GM18508 (cell line): ENCODE measurements around the gene RASSF9.

Experiments
- ATAC-seq: cut with Tn5 transposase; IDR thresholded peaks from one replicate; pipeline ENCODE4 v1.9.1; 2021; ENCODE audit warnings: moderate number of reproducible peaks; ENCODE audit not compliant: insufficient read depth, unreplicated experiment

The RASSF9 gene

DNA sequence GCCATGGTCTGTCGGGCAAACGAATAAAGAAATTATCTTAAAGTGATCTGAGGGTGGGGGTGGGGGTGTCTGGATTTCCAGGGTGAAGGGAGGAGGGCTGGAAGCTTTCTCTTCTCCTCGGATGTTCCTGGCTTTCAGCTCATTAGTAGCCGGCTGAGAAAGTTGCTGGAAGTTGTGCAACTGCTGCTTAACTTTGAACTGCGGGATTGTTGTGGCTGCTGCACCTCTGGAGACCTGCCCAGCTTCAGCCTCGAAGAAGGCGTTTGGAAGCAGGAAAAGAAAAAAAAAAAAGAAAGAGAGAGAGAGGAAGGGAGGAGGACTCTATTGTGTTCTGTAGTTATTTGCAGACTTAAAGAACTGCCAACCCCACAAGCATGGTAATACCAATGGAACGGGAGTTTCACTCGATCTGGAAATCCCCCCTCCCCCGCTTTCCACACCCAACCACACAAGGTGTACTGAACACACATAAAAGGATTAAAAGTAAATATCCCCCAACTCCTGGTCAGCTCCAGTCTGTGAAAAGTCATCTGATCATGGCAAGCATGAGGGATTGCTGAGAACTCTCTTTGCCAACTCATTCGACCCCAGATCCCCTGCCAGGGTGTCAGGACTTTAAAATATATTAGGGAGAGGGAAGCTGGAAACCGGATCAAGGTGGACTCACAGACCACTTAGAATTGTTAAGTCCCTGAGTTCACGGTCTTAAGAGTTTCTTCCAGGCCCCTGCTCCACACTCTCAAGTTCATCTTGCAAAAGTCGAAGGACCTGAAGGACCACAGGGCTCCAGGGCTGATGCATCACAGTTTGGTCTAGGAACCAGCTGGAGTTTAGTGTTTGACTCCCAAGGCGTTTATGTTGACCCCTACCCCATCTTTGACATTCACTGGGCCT, at the start of gene RASSF9:
Gene RASSF9 (minus strand): TSS at position 213 of the 894 bp plus-strand sequence. CDS start 208 bp downstream, at position 5.
- ATAC-seq: no peak

DNA sequence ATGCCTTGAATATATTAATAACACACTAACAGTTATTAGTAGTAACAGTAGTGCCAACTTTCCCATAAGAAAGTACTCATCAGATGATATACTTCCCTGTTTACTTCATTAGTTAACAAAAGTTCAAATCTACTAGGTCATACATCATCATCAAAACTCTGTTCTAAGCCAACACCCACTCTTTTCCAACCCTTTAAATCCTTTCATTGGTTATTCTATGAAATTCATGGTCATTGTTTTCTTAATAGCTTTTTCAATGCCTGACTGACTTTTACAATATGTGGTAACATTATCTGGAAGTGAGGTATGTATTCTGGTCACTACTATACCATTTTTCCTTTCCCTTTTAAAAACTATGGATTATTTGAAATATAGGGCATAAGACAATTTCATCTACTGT, 47.6 kb upstream of the RASSF9 start:
- no peak for ATAC-seq

DNA sequence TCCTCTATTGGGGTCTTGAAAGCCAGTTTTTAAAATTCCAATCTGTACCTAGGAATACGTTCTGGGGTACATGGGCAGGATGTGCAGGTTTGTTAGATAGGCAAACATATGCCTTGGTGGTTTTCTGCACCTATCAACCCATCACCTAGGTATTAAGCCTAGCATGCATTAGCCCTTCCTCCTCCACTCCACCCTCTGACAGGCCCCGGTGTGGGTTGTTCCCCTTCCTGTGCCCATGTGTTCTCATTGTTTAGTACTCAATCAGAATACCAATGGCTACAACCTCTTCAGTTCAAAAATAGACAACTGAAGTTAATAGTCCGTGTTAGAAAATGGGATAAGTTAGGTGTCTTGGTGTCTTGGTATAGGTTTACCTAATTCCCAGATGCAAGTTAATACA, 41.2 kb upstream of the RASSF9 start:
- no peak for ATAC-seq

DNA sequence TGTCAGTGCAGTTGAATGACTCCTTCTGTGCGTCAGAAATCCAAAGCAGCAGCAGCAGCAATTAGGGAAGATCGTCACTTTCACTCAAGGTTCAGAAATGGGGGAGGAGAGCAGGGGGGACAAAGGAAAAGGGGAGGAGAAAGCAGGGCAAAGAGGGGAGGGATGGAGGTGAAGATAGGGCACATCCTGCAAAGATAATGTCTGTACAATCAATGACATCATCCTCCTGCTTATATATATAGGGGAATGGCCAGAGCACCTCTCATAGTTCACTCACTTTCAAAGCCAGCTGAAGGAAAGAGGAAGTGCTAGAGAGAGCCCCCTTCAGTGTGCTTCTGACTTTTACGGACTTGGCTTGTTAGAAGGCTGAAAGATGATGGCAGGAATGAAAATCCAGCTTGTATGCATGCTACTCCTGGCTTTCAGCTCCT, 37.8 kb upstream of the RASSF9 start, which contains the start of gene NTS:
Gene NTS (plus strand): TSS at position 265 of the 431 bp plus-strand sequence. CDS start 109 bp downstream, at position 374.
- peak; percentile 87 for ATAC-seq

DNA sequence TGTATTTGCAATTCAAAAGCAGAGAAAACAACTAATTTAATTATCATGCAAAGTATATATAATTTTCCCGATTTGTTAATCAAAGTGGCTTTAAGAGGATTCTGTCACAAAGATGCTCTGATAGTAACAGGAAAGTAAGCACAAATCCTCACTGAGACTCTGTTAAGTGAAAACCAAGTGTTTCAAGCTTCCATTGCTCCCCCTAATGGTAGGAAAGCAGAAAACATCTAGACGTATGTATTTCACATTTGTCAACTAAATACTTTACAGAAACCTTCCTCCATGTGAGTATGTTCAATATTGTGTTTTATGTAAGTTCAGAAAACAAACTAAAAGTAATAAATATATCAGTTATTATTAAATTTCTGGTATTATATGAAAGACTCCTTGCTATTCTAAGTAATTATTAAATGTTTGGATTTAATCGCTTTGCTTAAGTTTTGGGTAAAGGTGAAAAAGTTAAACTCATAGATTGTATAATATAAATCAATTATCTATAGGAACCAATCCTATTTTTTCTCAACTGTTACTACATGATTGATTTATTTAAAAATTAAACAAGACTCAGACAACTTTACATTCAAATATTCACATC, 36.4 kb upstream of the RASSF9 start:
- peak; percentile 75 for ATAC-seq

DNA sequence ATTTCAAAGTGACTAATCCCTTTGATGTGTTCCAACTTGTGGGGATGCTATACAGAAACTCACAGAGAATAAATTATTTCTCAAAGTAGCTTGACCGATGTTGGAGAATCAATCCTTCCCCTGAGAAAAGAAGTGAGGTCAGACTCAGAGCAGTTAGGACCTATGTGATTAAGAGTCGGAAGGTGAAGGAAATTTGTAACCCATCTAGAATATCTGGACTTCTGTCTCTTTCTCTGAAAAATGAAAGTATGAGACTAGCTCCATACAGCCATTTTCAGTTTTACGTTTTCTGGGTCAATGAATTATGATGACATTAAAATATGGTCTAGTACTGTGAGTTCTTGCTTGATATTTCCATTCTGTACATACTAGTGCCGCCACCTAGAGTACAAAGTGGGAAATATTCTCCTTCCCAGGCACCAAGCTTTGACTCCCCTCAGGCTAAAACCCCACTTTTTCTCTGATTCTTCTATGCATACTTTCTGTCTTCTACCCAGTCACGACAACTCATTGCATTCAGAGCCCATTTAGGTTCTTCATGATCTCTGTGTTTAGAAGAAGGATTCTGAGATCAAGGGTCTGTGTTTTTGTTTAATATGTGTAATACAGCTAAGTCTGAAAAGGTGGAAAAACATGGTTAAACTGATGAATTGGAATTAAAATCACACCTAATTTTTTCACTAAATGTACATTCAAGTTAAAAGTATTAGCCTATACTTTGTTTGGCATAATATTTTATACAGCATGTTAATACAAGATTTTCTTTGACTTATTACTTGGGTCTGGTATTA, 31.0 kb upstream of the RASSF9 start:
- ATAC-seq: peak; percentile 97

DNA sequence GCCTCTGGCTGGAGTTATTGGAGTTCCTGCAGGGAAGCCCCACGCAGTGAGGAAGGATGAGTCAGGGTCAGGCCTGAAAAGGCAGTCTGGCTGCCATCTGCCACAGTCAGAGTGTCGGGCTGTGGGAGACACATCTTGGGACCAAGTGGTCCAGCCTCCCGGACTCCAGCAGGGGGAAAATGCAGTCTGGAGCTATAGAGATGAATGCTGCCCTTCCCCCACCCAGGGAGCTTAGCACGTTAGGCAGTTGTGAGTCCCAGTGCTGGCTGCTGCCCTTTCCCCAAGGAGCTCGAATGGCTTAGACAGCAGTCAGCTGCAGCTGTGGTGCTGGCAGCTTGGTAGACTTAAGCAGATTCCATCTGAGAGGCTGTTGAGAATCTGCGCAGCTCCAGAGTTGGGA, 29.7 kb upstream of the RASSF9 start:
- ATAC-seq: no peak

DNA sequence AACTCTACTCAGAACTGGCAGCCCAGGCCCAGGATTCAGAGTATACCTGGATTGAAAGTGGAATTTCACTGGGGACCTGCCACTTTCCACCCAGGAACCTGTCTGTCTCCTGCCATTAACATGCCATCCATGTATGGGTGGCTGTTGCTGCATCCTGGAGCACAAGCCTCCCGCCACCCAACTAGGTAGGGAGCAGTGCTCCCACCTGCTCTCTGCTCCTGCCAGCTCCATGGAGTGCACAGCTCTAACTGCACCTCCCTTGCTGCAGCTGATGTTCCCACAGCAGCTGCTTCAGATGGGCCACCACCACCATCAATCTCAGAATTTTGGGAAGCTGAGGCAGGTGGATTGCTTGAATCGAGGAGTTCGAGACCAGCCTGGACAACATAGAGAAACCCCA, 20.8 kb upstream of the RASSF9 start:
- ATAC-seq: no peak

DNA sequence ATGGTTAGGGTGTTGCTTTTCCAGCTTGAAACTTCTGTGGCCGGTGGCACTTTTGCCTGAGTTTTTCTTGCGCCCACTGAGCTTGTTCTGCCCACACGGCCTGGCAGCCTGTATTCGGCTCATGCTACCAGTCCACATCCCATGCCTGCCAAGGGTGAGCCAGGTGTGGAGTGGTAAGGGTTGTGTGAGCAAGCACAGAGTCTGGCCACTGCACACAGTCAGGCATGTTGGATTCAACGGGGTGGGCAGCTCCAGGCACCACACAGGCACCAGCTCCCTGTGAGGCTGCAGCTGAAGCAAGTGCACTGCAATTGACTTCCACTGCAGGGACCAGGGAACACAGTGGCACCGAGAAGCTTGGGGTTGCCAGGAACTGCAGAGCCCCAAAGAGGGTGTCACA, 19.1 kb upstream of the RASSF9 start:
- ATAC-seq: no peak

DNA sequence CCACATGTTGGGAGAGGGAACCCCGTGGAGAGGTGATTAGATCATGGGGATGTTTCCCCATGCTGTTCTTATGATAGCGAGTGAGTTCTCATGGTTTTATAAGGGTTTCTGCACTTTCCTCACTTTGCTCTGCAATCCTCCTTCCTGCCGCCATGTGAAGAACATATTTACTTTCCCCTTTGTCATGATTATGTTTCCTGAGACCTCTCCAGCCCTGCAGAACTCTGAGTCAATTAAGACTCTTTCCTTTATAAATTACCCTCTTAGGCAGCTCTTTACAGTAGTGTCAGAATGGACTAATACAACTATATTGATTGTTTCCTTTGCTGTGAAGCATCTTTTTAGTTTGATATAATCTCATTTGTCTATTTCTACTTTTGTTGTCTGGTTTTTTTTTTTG, 13.1 kb upstream of the RASSF9 start:
- ATAC-seq: no peak

DNA sequence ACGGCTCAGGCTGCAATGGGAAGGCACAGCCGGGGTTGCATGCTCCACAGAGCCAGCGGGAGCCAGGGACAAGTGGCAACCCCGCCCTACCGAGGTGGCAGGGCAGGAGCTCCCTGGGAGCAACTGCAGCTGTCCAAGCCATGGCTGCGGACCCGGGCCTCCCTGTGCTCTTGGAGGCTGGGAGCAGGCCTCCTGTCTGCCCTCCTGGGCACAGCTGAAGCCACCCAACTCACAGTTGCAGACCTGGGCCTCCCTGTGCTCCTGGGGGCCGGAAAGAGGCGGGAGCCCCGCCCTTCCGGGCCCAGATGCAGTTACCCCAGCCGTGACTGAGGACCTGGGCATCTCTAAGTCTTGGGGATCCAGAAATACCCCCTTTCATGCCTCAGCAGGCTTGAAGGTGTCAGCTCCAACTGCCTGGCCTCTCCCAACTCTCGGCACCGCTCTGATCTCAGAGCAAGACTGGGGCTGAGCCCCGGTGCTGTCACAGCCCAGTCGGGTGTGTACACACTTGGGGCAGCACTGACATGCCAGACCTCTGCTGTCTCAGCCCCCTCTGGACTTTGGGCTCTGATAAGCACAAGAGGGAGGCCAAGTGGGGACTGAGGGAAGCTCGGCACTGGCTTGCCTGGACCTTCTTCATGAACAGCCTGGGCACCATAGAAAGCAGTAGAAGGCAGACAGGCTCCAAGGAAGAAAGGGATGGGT, 7.5 kb upstream of the RASSF9 start:
- no peak for ATAC-seq

DNA sequence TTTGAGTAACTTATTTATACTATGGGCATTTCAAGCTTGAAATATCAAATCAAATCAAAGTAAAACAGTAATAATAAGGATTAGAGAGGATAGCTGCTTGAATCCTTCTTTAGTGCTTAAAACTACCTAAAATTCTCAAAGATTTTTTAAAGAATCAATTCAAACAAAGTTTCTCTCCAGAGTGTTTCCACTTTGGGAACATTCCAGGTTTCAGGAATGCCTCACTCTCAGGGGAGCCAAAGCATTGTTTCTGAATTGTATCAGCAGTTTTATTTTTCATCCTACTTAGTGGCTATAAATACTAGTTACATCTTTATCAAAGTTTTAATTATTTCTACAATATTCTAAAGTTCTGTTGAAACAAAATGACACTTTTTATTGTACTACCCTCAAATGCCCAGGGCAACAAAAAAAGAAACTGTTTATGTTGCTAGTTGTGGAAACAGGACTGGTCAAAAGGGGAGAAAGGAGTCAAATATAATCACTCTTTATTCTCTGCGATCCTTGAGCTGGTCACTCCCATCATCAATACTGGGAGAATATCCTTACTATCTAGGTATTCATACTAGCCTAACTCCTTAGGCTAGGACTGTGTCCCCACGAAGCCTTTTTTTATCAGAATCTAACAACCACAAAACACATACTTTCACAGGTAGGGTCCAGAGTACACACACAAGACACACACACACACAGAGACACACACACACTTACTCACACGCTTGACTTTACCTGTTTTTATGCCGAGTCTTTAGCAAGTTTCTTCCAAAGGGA, 598 bp downstream of the RASSF9 start:
- no peak for ATAC-seq

DNA sequence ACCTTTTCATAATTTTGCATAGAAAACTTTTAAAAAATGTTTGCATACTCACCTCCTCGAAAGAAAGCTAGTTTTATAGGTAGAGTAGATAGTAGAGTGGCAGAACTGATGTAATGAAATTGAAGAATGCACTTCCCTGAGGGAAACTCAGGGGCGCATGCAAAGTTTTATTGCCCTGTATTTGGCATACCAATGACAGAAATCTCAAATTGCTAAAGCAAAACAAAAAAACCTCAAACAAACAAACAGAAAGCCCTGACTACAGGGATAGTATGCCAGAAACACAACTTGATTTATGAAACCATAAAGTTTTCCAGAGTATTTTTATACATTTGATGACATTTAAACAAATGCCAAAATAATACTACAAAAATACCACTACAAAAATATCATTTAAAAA, 1.8 kb downstream of the RASSF9 start:
- no peak for ATAC-seq

DNA sequence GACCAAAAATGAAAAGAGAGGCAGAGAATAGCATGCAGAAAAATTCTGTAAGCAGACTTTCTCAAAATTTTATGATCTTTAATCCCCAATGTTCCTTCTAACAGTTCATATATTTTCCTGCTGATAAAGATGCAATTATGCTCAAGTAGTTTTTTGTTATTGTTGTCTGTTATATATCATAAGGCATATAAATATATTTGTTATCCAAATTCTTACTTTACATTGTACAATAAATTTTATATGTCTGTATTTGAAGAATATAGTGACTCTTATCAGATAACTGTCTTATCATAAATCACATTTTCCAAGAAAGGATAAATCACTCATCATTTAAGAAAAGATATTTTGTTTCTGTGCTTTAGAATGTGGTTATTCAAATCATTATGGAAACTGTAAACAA, 2.6 kb downstream of the RASSF9 start:
- no peak for ATAC-seq

DNA sequence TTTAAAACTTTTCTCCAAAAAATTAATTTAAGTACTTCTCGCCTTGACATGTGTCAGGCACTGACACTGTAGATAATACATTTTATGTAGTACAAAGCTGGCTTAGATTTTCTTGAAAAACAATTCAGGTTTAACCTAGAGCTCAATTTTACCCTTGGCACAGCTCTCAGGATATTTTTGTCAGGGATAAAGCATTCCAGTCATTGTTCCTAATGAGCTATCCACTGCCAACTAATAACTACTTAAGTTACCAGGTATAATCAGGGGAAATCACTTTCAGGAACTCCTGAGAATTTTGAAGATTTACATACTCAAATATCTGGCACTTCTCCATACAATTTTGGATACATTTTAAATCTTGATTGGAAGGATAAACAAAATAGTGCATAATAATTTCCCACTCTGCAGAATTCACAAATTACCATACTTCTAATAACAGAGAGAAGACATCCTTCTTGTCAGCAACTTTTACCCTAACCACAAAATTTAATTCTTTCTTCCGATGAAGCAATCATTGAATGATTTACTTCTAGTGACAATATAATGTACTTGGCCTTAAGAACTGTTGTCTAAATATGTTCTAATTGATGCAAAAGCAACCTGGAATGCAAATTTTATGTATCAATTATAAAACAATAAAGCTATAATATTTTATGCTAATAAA, 4.8 kb downstream of the RASSF9 start:
- no peak for ATAC-seq

DNA sequence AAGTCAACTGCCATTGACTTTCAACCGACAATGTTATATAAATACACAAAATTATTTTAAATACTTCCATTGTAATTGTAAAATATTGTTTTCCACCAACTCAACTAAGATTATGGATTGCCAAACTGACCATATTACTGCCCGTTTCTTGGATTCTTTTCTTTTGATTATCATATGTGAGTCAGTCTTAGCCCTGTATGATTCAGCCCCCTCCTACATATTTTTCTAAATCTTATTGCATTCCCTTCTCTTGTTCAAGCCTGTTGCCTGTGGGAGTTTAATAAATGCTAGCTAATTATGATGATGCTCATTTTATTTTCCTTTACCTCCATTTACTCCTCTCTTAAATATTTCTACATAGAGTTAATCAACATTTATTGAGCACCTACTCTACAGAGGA, 6.8 kb downstream of the RASSF9 start:
- ATAC-seq: no peak

DNA sequence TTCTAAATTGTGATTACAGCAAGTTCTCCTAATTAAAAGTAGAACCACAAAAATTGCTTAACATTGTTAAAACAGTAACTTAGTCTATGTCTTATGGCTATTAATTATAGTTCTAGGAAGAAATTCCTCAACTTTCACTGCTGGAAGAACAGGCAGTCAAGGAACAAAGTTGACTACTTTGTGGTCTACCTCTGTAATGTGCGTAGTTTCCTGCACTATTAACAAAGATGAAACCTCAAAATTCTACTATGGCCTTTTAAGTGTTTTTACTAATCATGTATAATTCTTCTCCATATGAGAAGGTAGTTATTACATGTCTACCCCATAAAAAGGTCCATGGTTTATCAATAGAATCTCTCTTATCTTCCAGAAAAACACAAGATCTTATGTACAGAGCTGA, 7.6 kb downstream of the RASSF9 start:
- no peak for ATAC-seq

DNA sequence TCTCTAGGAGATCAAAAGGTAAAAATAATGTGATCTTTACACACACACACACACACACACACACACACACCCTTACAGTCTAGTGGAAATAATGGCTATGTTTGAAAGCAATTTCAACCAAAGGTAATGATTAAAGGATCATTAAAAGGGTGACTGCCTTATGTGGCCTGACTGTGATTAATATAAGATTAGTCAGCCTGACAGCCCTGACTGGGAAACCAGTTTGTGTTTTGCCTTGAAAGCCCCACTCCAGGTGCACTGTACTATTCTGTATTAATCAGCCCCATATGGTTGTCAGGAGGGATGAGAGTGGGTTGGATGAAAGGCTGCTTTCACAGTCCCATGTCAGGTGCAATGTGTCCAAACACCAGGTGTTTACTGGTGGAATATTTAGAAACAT, 10.5 kb downstream of the RASSF9 start:
- no peak for ATAC-seq
